HG02981 (cell line): Measurements from ENCODE around the gene PRRC2B.
"Not testable (repeated sequence)": the region's sequence is repeated elsewhere in the genome, so short reads cannot be mapped to it uniquely, and the experiment has no call there.

Experiments used
- ATAC-seq: cut with Tn5 transposase; IDR thresholded peaks from one replicate; pipeline ENCODE4 v1.9.1; 2021; ENCODE audit warnings: mild to moderate bottlenecking, moderate library complexity; ENCODE audit not compliant: unreplicated experiment

Gene PRRC2B

DNA sequence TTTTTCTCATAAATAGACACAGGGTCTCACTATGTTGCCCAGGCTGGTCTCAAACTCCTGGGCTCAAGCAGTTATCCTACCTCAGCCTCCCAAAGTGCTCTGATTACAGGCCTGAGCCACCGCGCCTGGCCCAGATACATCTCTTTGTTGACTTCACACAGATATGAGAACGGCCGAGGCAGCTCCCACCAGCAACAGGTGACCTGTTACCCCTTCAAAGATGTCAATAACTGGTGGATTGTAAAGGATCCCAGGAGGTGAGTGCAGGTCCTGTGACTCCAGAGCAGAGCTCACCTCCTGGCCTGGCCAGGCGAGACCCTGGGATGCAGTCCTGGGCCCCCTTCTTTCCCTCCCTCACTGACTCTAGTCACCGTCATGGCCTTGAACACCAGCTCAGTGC is 118.0 kb downstream of the PRRC2B start:
- no peak for ATAC-seq

DNA sequence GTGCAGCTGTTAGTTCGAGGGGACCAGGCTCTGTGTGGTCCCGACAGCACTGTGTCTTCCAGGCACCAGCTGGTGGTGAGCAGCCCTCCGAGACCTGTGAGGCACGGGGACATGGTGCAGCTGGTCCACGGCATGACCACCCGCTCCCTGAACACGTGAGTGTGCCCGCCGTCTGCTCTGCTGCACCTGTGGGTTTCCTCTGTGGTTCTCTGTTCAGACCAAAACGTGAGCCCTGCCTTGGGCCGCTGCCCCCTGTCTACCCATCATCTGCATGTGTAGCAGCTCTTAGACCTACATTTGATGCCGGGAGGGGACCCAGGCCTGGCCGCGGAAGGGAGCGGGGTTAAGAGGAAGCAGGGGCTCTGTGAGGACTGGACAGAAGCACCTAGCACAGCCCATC is 119.3 kb downstream of the PRRC2B start:
- no peak for ATAC-seq

DNA sequence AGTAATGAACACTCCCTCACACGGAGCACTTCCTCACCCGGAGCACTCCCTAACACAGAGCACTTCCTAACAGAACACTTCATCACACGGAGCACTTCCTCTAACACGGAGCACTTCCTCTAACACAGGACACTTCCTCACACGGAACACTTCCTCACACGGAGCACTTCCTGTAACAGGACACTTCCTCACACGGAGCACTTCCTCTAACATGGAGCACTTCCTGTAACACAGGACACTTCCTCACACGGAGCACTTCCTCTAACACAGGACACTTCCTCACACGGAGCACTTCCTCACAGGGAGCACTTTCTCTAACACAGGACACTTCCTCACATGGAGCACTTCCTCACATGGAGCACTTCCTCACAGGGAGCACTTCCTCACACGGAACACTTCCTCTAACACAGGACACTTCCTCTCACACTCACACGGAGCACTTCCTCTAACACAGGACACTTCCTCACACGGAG is 121.7 kb downstream of the PRRC2B start:
- ATAC-seq, result not testable (repeated sequence)

DNA sequence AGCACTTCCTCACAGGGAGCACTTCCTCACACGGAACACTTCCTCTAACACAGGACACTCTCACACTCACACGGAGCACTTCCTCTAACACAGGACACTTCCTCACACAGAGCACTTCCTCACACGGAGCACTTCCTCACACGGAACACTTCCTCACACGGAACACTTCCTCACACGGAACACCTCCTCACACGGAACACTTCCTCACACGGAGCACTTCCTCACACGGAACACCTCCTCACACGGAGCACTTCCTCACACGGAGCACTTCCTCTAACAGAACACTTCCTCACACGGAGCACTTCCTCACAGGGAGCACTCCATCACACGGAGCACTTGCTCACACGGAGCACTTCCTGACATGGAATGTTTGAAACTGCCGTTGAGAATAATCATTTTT is 122.2 kb downstream of the PRRC2B start:
- ATAC-seq, result no peak

DNA sequence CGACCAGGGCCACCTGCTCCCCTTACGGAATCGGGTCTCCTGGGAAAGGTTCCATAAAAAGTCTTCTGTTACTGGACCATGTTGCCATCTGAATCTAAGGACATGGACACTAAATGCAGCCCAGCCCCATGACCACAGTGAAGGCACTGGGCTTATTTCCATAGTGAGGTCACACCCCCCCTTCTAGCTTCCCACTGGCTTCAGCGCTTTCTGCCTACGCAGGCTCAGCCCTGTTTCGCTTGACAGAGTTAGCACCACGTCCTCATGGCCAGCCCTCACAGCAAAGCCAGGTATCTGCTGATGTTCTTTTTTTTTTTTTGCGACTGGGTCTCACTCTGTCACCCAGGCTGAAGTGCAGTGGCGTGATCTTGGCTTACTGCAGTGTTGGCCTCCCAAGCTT is 123.0 kb downstream of the PRRC2B start:
- ATAC-seq, result no peak

DNA sequence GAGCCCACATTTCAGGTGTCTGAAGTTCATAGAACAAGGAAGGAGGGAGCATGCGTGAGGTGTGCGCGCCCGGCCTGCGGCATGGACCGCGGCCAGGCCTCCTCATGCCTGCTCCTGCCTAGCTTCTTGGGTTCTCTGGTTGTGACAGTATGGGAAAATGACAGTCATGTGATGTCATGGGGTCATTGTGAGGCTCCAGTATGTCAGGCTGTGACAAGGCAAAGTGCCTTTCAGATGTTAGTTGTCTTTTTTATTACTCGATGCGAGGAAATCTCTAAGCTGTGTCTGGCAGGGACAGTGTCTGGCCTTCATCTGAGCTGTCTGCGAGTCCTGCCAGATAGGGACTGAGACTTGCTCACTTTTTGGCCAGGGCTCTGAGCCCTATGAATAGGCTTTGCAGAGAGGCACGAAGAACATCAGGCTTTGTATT is 123.9 kb downstream of the PRRC2B start:
- no peak for ATAC-seq

DNA sequence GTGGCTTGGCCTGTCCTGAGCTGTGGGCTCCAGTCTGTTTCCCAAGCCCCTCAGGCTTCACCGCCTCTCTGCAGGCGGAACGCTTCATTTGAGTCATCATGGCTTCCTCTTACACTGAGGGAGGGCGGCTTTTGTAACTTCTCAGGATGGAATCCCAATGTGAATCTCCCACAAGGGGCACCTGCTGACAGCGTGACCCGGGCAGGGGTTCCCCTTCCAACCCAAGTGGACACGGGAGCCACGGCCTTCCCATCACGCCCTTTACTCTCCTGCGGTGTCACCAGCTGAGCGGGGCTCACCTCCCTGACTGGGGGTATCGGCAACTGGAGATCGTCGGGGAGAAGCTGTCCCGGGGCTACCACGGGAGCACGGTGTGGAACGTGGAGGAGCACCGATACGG is 124.7 kb downstream of the PRRC2B start:
- ATAC-seq, result no peak

DNA sequence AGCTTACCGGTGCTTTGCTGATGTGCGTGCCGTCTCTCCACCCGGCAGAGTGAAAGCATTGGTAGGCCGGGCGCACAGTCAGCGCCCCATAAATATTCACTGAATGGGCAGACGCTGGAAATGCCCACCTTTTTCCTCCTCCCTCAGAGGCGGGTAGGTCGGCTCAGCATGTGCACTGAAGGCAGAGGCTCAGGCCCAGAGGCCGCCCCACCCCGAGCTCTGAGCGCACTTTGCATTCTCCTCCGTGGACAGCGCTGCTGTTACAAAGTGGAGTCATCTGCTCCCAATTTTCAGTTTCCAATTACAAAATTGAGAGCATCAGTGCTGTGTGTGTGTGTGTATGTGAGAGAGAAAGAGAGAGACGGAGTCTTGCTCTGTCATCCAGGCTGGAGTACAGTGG is 126.6 kb downstream of the PRRC2B start:
- ATAC-seq, result no peak

DNA sequence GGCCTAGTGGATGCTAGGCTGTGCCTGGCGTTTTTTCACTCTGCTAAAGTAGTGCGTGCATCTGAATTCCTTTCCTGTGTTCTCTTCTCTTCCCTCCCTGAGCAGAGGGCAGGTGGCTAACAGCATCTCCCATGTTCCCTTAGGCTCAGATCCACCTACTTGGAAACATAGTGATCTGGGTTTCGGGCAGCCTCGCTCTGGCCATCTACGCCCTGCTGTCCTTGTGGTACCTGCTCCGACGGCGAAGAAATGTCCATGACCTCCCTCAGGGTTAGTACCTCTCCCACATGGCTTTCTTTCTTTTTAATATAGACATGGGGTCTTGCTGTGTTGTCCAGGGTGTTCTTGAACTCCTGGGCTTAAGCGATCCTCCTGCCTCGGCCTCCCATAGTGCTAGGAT is 127.3 kb downstream of the PRRC2B start:
- no peak for ATAC-seq

DNA sequence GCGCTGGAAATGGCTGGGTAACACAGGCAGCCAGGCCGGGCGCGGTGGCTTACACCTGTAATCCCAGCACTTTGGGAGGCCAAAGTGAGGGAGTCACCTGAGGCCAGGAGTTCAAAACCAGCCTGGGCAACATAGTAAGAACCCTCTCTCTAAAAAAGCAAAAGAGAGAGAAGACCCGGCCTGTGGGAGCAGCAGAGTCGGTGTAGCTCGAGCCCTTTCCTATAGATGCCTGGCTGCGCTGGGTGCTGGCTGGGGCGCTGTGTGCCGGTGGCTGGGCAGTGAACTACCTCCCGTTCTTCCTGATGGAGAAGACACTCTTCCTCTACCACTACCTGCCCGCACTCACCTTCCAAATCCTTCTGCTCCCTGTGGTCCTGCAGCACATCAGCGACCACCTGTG is 127.9 kb downstream of the PRRC2B start:
- ATAC-seq, result no peak

DNA sequence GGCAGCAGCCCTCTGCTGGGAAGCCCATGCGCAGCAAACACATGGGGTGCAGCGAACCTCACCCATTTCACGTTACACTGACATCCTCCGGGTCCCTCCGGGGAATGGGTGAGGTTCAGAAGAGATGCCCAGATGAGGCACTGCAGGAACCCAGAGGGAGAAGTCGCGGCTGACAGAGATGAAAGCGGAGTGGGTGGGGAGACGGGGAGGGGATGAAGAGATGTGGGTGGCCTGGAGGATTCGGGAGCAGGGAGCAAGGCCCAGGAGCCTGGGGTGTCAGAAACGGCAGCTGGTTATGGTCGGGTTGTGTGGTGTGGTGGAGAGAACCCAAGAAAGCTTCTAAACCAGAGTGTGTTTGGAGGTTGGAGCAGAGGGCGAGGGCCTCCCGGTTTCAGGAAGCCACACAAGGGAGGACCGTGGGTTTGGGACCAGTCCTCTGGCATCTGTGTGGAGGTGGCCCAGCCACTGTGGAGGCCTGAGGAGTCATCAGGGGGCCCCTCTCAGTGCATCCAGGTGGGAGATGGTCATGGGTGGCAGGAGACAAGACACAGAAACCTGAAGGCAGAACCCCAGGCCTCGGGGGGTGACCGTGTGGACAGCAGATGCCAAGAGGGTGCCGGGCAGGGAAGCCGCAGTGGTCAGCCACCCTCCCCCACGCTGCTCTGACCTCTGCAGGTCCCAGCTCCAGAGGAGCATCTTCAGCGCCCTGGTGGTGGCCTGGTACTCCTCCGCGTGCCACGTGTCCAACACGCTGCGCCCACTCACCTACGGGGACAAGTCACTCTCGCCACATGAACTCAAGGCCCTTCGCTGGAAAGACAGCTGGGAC is 128.6 kb downstream of the PRRC2B start:
- no peak for ATAC-seq

DNA sequence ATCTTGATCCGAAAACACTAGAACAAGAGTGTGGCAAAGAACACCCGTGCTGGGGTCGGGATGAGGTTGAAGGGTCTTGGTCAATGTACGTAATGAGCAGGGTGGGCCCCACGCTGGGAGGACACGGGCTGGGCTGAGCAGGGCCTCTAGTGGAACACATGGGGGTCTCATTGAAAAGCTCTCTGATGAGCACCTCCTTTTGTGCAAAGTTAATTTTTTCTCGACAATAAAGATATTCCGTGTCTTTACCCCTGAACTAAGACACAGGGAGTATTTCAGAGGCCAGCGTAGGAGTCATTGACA is 129.2 kb downstream of the PRRC2B start:
- ATAC-seq, result no peak

DNA sequence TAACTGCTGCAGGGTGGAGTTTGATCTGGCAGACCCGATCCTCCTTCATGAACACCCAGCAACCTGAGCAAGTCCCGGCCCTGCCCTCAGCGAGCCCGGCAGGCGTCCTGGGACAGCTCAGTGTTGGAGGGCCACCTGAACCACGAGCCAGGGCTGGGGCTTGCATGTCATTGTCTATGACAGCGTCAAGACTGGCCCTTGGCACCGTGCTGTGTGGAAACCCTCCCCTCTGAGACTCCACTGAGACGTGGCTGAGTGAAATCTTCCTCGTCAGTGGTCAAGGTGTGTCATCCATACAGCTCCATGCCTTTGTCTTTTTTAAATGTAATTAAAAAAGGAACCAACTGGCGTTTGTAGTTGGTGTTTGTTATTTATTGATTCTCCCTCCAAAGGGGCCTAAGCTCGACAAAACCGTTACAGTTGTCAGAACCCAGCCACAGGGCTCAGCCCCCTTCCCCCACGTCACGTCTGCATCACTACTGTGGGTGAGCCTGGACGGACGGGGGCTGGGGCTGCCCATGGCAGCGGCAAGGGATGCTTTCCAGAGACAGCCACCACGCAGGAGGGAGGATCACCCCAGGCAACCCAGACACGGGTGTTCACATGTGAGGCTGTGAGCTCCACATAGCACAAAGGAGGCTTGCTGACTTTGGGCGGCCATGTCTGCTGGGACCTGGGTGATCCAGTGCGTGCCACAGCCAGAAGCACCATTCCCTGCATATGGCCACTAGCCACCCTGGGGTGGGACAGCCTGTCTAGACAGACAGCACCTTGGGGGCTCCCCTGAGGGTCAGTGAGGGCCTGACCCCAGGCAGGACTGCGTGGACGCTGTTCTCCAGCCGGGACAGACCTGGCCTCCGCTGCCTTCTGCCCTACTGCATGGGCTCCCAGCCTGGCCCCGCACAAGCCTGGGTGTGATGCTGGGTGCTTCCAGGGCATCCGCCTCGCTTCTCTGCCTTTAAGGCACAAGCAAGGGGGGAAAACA is 129.9 kb downstream of the PRRC2B start:
- ATAC-seq, result no peak

DNA sequence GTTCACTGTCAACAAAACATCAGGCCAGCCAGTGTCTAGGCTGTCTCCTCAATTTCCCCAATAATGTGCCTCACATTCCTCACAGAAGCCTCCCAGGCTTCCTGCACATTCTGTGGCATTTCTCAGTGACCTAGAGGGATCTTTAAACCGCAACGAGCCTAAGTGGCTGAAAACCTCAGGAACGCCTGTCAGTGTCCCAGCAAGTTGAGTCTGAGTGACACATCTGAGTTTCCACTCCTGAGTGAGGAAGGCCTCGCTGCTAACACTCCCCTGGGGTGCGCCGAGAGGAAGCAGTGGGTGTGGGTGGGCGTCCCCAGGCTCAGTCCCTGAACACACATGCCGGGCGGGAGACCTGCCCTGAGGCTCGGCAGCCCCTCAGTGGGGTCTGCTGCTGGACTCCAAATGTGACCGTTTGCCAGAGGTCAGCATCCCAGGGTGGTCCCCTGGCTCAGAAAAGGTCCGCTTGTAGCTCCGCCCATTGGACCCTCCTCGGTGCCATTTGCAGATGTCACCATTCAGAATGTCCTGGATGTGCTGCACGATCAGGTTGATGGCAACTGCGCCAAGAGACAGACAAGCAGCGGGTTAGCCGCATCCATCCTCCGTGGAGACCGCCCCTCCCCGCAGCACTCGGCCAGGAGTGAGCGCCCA is 130.9 kb downstream of the PRRC2B start:
- ATAC-seq, result no peak

DNA sequence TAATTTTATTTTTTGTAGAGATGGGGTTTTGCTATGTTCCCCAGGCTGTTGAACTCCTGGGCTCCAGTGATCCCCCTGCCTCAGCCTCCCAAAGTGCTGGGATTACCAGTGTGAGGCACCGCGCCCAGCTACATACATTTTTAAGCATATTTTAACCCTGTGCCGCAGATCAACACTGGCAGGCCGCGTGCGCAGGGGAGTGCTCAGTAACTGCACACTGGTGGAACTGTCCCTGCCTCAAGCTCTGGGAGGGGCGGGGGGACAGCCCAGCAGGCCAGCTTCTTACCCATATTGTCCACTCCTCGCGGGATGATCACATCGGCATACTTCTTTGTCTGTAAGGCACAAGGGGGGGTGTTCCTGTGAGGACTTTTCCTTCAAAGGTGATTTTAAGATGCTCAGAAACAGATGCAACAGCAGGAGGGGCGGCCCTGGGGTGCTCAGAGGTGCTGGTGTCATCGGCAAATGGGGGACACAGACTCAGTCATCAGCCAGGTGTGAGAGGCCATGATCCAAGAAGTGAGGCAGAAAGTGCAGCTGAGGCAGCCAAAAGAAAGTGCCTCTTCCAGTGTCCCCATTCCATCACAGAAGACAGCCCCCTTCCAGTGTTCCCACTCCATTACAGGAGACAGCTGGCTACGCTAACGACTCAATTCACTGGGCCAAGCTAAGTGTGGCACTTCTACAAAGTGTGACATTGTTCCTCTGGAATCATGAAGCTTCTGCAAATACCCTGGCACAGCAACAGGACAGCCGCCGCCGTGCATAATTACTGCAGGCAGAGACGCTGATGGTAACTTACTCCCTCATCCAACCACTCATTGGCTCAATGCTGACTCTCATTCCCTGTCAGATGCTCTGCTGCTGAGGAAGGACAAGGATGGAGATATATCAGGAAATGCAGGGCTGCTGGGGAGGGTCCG is 132.0 kb downstream of the PRRC2B start:
- ATAC-seq, result no peak

DNA sequence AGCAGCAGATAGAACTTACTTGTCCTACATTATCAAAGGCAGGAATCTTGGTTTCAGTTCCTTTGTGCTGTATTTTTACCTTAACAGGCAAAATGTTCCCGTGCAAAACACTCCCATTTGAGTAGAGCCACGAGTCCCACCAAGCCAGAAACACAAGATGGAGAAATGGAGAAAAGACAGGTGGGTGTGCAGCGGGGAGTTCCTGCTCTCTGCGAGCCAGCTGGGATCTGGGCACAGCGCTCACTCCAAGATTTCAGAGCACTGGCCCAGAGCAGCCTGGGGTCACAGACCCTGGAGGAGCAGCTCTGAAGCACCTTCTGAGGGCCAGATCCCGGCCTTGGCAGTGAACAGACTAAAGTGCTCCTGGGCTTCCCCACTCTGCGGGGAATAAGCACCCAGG is 134.3 kb downstream of the PRRC2B start:
- no peak for ATAC-seq

DNA sequence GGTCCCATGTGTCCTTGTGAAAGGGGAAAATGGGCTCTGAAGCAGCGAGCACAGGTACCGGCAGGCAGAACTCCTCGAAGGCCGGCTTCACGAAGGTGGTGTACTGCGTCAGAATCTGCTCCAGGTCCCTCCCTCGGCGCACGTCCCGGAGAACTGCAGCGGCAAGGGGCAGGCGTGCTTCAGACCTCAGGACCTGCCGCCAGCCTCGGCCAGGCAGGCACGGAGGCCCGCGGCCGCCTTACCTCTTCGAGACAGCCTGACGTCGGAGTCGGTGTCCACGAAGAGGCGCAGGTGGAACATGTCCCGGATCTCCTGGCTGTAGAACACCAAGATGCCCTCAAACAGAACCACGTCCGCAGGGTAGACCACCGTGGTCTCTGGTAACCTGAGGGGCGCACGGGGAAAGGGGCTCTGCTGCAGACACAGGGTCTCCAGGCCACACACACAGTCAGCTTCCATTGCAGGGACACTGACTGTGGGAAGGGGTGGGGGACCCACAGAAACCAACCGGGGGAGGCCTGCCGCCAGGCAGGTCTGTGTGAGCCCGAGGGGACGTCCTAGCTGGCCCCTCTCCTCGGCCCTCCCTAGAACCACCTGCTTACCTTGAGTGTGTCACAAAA is 135.1 kb downstream of the PRRC2B start:
- ATAC-seq, result no peak

DNA sequence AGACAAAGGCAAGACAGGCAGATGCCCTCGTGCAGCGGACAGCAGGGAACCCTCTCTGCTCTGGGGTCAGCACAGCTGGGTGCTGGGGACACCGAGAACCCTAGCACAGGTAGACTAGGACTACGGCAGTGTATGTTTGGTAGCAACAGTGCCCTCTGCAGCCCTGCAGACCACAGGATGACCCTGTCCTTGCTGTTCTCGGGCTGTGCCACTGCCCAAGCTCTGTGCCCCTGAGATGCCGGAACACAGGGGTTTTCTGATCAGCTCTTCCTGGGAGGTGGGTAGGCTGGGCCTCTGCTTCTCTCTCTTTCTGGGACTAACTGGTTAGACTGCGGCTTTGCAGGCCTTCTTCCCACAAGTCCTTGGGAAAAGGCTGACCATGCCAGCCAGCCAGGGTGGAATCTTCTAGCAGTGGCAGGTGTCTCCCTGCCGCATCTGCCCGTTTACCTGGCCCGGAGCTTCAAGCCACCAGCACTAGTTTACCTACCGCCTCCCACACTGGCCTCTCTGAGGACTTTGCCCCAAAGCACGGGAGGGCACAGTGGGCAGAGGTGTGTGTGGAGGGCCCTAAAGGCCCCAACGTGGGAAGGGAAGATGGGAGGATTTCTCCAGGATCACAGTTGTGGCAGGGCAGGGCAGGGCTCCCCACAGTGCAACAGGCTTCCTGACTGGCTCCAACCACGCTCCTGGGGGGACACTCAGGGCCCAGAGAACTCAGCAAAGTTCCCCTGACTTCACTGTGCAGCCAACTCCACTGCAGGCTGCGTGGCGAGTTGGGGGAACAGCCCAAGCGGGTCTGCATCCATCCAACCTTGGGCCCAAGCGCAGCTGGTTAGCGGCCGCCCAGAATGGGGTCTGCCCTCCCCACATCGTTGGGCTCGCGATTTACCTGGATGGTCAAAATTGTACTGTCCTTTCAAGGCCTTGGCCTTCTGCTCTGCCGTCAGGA is 136.0 kb downstream of the PRRC2B start:
- ATAC-seq, result no peak

DNA sequence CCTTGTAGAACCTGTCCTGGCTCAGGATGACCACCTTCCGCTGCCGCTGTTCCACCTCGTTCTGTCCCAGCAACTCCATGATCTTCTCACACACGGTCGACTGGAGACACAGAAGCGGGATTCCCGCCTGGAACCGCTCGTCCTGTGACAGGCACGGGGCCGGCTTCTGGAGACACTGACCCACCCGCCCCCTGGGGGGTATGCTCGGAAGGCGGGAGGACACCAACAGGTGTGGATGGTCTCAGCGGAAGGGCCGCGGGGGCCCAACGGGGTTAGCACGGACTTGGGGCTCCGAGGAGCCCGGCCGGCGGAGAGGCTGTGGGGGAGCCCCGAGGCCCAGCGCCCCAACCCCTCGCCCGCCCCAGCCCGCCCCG is 136.6 kb downstream of the PRRC2B start:
- peak; percentile 29 for ATAC-seq
